NCI-H1417 treated with DMSO at 0.1 percent for 48 hours (cell line): Measurements from ENCODE around the gene LYSMD1.
"Not testable (repeated sequence)": the region's sequence is repeated elsewhere in the genome, so short reads cannot be mapped to it uniquely, and the experiment has no call there.

Source experiments
- DNase-seq: peaks from one replicate; lab custom pipeline; 2025; lab: John Stamatoyannopoulos, UW

LYSMD1 gene

GRCh38 chr1:151165738-151166504, at the start of gene LYSMD1, which contains the start of gene SCNM1:
LYSMD1 (minus strand) TSS chr1:151165902; CDS start chr1:151165258, 644 bp downstream.
SCNM1 (plus strand) TSS chr1:151166144; CDS start chr1:151166153, 9 bp downstream.
- DNase-seq = peak; percentile 86

GRCh38 chr1:151213560-151213959, 47.9 kb upstream of the LYSMD1 start:
- no peak for DNase-seq

GRCh38 chr1:151211972-151212705, 46.4 kb upstream of the LYSMD1 start:
- DNase-seq = no peak

GRCh38 chr1:151210830-151211229, 45.1 kb upstream of the LYSMD1 start:
- no peak for DNase-seq

GRCh38 chr1:151205381-151205965, 39.8 kb upstream of the LYSMD1 start:
- DNase-seq = not testable (repeated sequence)

- no peak for DNase-seq
These were observed 34.3 kb upstream of the LYSMD1 start for GRCh38 chr1:151199873-151200581.

- peak; percentile 88 for DNase-seq
These were observed 32.8 kb upstream of the LYSMD1 start, which contains the start of gene PIP5K1A for GRCh38 chr1:151198254-151199127. PIP5K1A (plus strand) TSS chr1:151198552; CDS start chr1:151198997, 445 bp downstream.

- DNase-seq = no peak
These were observed 32.2 kb upstream of the LYSMD1 start for GRCh38 chr1:151197863-151198253.

GRCh38 chr1:151196292-151196800, 30.6 kb upstream of the LYSMD1 start:
- DNase-seq = peak; percentile 53

GRCh38 chr1:151194894-151195594, 29.3 kb upstream of the LYSMD1 start:
- DNase-seq = not testable (repeated sequence)

GRCh38 chr1:151193856-151194255, 28.2 kb upstream of the LYSMD1 start:
- no peak for DNase-seq

- DNase-seq = no peak
These were observed 27.6 kb upstream of the LYSMD1 start for GRCh38 chr1:151193304-151193703.

- no peak for DNase-seq
These were observed 26.3 kb upstream of the LYSMD1 start for GRCh38 chr1:151192047-151192446.

- peak; percentile 76 for DNase-seq
These were observed 24.1 kb upstream of the LYSMD1 start, which contains the start of gene VPS72 for GRCh38 chr1:151189637-151190445. VPS72 (minus strand) TSS chr1:151190197; CDS start chr1:151190121, 76 bp downstream.

GRCh38 chr1:151188667-151189066, 23.0 kb upstream of the LYSMD1 start:
- not testable (repeated sequence) for DNase-seq

GRCh38 chr1:151187205-151187604, 21.5 kb upstream of the LYSMD1 start:
- no peak for DNase-seq

GRCh38 chr1:151184211-151184610, 18.5 kb upstream of the LYSMD1 start:
- no peak for DNase-seq

GRCh38 chr1:151176514-151177045, 10.9 kb upstream of the LYSMD1 start:
- DNase-seq = no peak

GRCh38 chr1:151175863-151176262, 10.2 kb upstream of the LYSMD1 start, which contains the start of gene TMOD4:
TMOD4 (minus strand) TSS chr1:151175981; CDS start chr1:151174875, 1,106 bp downstream.
- no peak for DNase-seq
